UCSD-AML1 (cell line): ENCODE results near the gene ADORA1.

ENCODE experiments used
- DNase-seq: peaks from one replicate; lab custom pipeline; 2025; ENCODE audit not compliant: unreplicated experiment; lab: John Stamatoyannopoulos, UW

Gene ADORA1

DNA sequence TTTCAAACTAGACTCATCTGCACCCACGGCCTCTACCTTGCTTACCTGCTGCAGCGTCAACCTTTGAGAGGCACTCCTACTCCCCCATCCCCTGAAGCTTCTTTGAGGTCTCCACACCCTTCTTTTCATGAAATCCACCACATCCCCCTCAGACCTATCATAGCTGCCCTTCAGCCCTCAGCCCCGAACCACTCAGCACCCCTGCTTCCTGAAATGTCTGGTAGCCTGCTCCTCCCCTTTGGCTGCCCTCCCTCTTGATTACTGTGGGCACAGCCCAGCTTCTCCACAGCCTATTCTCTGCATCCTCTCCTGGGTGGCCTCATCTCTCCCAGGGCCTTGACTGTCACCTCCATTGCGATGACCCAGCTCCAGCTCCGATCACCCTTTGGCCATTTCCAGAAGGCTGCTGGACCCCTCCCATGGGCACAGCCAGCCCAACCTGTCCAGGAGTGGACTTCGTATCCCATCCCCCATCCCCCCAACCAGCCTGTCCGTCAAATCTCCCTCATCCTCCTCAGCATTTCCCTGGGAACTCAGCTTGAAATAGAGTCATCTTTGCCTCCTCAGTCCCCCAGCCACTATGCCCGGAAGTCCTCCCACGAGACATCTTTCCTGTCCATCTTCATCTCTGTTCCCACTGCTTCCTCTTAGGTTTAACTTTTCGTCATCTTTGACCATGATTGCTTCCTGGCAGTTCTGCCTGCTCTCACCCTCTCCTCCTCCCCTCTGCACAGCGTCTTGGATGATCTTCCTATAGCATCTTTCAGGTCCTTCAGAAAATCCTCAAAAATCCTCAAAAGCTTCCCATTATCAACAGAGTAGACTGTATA lies 6.1 kb upstream of the ADORA1 start:
- DNase-seq, result peak; percentile 56

DNA sequence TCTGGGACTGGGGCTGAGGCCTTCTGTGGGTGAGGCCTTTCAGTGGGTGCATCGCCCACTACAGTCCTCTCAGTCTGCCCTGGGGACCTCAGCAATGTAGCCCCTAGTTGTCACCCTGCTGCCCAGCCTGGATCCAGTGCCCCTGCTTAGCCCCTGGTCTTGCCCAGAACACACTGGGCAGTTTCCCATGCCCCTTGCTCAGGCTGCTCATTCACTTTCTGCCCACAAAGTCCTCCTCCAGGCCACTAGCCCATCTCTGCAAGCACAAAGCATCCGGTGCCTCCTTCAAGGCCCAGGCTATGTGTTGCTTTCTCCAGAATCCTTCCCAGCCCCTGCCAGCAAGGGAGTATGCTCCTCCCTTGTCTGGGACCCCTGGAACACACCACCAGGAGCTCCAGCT lies 5.4 kb upstream of the ADORA1 start:
- no peak for DNase-seq

DNA sequence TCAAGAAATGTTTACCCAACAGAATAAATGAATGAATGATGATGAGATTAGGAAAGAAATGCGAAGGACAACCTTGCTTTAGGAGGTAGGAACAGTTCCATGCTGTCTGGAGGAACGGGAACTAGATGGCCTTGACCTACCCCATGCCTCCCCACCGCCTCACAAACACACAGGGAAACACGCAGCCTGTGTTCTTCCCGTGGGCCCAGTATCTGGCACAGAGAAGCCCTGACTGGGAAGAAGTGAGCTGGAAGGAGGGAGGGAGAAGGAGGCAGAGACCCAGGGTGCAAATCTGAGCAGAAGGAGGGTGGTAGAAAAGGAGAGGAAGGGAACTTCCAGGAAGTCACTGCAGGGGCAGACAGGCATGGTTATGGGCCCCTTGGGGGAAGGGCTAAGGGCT lies 3.5 kb upstream of the ADORA1 start:
- DNase-seq, result no peak

DNA sequence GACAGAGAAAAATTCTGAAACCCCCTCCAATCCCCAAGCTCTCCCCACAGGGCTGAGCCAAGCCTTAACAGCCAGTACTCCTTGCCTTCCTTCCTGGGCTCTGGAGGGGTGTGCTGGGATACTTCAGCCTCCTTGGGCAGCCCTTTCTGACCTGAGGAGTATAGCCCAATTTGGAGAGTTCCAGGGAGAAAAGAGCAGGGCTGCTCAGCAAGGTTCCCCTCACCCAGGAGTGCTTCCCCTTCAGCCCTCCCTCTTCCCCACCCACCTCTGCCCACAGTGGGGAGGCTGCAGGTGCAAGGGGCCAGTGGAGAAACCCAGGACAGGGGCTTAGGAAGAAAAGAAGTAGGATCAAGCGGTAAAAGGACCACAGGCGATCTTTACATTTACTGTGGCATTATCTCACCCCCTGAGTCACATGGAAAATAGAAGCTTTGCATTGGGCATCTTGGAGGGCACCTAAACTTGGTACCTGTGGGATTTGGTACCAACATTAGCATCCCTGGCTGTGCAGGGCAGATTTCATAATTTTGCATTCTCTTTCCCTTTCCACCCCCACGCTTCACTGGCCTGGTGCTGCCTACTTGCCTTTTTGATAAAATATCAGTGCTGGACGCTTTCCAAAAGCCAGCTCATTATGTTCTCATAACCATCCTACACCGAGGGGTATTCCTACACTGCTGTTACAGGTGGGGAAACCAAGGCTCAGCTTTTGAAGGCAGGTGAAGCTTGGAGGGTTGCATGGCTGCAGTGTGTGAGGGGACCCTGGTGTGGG lies 2.8 kb upstream of the ADORA1 start:
- no peak for DNase-seq

DNA sequence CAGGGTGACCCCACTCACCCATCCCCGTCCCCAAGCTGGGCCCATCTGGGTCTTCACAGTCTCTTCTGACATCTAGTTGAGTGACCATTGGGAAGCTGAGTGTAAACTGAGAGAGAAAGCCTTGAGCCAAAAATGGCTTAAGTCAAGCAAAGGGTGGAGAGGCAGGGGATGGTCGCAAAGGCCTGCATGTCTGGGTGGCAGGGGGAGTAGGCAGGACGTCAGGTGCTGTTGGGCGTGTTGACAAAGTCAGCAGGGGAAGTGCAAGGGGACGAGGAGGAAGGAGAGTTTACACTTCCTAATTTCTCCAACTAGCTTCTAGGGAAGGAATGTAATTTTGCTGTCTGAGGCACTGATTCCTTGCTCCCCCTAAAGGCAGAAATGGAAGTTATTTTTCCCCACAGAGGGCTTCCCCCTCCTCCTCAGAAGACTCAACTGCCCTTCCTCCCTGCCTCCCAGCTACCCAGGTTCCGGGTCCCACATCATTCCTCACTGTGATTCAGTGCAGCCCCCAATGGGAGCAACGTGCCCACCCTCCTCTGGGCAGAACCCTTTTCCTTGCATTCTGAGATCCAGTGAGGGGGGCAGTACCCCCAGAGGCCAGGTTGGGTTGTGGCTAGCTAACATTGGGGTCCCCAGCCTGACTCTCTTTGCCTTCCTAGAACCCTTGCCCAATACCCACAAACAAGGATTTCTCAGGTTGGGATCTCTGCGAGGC lies 1.2 kb upstream of the ADORA1 start:
- no peak for DNase-seq

DNA sequence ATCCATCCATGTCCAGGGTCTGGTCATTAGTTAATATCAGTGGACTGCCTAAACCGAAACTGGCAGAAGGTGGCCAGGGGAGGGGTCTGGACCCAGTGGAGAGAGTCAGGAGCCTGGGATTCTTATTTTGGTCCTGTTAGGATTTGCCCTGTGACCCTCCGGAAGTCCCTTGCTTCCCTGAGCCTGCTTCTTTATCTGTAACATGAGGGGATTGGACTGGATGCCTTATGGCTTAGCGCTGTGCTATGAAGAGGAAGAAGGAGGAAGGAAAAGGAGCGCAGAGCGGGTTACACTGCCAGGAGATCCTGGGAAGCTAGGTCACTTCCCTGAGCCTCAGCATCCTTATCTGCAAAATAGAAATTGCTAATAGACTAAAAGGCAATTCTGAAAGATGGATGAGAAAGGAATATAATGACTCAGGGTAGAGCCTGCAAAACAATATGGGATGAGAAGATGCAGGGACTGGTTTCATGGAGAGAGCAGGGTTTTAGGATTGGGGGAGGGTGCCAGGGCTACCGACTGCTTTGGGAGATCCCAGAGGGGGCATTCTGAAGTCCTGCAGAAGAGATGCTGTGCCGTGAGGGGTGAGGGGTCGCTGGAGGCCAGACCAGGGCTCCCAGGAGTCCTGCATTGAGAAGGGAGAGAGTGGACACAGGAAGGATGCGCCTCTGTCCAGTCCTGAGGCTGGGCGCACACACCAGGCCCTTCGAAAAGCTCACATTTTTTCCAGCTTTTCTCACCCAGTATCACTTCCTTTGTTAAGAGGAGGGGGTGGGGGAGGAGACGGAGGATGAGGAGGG lies 460 bp upstream of the ADORA1 start:
- no peak for DNase-seq

DNA sequence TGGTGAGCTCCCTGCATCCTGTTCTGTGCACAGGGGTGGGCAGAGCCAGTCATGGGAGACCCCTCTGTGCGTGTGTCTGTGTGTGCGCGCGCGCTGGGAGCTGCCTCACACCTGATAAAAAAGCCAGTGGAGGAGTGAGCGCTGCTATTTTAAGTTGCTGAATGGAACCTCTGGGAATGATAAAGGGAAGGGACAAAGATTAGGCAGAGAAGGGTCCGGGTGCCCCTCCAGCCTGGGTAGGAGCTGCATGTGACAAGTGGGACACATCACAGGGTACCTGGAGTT lies 847 bp downstream of the ADORA1 start:
- no peak for DNase-seq

DNA sequence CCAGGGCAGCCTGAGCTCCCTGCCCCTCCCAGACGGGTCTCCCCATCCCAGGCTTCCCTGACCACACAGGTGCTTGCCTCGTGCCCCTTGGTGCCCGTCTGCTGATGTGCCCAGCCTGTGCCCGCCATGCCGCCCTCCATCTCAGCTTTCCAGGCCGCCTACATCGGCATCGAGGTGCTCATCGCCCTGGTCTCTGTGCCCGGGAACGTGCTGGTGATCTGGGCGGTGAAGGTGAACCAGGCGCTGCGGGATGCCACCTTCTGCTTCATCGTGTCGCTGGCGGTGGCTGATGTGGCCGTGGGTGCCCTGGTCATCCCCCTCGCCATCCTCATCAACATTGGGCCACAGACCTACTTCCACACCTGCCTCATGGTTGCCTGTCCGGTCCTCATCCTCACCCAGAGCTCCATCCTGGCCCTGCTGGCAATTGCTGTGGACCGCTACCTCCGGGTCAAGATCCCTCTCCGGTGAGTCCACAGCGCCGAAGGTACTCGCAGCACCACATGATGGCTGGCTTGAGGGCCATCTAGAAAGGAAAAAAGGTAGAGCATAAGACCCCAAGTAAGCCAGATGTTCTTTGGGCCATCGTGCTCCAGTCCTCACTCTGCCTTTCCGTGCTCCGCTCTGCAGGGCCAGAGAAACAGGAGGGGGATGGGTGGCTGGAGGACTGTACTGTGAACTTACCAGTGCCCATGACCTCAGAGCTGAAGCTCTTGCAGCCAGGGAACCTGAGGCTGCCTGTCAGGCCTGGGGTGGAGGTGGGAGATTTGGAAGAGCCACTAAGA lies 1.4 kb downstream of the ADORA1 start:
- no peak for DNase-seq

DNA sequence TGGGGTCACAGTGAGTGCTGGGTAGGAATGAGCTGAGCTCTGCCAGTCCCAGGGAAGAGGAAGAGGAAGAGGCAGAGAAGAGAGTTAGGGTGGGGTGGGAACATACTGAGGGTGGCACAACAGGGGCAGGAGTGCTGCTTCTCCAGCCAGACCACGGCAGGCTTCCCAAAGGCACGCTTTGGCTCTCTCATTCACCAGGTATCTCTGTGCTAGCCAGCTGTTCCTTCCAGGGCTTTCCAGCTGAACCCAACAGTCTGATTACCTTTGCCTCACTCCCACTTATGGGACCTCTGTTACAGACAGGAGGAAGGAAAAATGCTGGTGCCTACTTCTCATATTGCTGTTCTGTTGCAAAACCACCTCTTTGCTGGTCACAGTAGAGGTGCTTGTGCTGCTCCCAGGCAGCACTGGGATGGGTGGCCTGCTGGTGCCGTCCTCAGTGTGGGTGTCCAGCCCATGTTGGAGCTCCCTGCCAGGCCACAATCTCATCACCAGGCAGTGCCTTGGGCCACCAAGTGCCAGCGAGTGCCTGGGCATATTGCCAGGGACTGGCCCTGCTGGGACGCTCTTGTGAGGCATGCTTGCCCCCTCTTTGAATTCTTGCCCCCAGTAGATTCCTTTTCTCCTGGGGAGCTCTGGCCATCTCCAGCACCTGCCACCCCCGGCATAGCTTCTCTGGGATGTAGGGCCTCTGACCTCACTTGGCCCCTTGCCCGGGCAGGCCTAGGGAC lies 2.1 kb downstream of the ADORA1 start:
- DNase-seq, result no peak

DNA sequence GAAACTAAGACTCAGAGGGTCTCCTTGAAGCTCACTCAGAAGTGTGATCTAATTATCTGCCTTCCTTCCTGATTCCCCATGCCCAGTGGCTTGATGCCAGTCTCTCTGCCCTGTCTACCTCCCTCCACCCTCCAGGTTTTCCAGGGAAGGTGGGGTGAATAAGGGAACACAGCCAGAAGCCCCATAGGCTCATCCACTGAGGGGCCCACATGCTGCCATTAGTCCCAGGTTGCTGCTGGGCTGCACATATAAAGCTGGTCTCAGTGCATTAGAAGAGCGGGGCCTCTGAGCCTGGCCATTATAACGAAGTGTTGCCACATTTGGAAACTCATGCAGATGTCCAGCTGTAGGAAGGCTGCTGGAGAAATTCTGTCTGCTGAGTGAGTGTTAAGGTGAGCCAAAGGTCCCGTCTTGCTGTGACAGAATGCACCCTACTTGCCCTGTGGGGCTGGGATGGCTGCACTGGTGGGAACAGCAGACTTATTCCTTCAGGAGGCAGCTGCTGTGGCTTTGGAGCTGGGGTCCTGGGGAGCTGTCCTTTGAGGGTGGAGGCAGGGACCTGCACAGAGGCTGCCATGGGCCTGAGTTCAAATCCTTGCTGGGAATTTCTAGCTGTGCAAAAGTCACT lies 2.9 kb downstream of the ADORA1 start:
- DNase-seq, result no peak

DNA sequence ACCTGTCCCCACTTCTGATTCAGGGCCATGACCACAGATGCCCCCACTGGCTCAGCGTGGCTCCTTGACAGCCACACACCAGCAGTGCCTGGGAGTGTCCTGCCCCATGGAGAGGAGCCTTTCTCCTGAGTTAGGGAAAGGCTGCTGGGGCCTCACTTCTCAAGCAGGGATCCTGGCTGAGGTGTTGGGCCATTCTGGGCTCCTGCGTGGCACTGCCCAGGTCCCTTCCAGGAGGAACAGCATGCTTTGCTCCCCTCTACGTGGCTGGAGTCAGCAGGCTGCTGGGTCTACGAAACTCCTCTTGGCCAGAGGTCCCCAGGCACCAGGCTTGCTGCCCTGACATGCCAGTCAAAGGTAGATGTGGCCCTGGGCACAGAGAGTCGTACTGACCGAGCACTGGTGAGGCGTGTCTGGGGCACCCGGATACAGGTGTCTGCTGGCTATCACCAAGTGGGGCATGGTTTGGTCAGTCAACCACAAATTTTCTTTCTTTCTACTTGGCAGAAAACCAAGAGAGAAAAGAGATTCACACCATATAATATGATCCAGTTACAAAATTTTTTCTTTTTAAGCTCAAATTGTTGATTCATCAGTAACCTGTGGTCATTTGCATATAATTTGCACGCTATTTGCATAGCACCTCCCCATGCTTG lies 4.1 kb downstream of the ADORA1 start:
- no peak for DNase-seq

DNA sequence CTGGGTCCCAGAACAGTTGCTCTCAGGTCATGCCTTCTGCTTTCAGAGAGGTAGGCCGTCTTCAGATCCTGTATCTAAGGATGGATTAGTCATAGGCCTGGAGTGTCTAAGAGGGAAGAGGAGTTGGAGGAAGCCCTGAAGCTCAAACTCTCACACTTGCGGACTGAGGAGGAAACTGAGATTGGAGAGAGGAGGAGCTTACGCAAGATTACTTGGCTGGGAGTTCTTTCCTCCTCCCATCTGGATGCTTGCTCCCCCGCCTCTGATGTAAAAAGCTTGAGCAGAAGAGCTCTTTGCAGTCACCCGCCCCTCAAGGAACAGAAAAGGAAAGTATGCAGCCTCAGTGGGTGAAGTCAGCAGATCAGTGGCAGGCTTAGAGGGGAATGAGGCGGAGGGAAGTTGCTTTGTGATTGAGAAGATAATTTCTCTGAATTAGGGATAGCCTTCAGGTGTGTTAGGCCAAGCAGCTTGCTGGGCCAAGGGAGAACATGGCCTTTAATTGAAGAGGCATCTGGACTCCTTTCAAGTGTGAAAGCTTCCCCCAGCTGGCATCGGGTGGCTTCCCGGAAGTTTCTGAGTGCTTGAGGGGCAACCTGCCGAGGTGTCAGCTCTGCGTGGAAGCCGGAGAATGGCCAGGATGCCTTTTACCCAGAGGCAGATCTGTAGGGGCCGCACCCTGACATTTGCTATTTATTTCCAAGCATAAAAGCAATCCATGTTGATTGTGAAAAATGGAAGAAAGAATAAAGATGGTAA lies 6.6 kb downstream of the ADORA1 start:
- no peak for DNase-seq

DNA sequence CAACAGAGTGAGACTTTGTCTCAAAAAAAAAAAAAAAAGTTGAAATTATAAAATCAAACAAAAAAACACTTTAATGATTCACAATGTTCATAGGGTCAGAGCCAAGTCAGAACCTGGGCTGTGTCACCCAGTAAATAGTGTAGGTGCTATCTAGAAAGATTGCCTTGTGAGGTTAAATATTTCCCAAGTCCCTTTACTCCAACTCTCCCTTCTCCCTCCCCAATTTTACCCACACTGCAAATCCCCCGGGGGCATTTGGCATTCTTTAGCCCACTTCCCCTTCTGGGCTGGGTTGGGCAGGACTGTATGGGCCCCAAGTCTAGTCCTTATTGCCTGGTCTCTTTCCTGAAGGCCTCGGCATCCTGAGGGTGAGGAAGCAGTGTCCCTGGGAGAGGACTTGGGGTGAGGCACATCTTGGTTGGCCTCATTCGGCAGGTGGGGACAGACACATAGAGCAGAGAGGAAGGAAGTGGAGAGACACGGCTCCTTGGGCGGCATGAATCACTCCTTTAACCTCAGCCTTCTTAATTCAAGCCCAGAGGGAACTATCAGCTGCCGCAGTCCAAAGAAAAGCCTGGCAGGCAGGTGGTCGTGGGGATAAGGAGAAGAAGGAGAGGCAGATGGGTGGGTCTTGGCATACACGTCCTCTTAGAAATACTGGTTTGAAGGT lies 8.2 kb downstream of the ADORA1 start:
- no peak for DNase-seq

DNA sequence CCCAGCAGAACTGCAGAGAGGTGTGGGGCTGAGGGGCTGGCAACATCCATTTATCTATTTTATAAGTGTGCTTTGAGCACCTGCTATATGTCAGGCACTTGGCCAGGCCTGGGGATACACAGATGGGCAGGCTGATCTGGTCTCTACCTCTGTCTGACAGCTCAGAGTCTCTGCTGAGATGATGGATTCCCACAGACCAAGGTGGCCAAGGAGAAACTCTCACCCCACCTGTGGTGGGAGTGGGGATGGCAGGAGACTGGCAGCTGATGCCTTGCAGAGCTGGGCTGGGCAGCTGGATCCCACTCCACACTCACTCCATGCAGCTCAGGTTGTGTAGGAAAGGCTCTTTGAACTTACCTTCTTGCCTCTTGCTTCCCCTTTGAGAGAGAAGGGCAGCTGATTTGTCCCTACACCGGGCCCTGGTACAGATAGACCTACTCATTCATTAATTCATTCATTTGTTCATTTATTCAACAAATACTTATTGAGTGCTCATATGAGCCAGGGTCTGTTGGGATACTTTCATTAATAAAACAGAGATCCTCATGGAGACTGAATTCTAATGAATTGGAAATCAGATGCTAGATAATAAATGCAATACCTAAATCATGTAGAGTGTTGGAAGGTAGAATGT lies 9.0 kb downstream of the ADORA1 start:
- no peak for DNase-seq

DNA sequence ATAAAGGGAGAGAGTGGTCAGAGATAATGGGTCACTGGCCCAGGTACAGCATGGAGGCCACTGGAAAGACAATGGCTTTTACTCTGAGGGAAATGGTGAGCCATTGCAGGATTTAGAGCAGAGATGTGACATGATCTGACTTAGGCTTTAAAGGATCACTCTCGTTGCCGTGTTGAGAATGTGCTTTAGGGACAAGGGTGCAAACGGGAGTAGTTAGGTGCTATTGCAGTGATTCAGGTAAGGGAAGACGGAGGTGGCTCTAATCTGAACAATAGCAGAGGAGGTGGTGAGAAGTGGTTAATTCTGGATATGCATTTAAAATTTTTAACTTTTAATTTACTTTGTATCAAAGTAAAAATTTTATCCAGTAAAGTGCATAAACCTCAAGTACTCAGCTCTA lies 9.8 kb downstream of the ADORA1 start:
- DNase-seq, result no peak

DNA sequence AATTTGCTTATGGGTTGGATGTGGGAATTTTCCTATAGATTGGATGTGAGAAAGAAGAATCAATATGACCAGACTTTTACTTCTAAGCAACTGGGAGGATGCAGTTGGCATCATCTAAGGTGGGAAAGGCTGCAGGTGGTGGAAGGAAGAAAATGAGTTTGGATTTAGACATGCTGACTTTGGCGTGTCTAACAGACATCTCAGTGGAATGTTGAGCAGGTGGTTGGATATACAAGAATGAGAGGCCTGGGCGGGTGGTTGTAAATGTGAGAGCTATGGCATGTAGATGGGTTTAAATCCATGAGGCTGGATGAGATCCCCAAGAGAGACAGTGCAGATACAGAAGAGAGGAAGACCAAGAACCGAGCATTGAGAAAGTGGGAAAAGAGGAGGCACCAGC lies 10.5 kb downstream of the ADORA1 start:
- no peak for DNase-seq

DNA sequence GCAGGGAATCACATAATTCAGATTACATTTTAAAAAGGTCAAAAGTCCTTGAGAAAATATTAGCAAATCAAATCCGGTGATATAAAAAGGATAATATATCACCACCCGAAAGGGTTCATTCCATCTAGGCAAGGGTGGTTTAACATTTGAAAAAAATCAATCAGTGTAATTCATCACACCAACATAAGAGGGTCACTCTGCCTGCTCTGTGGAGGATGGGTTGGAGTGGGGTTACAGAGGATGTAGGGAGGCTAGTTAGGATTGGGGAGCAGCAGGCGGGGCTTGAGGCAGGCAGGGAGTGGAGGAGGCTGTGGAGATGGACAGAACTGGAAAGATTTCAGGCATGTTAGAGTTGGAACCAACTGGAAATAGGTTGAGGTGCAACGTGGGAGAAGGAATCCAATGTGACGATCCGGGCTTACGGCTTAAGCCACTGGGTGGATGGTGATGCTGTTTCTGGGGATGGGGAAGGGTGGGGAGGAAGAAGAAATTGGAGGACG lies 12.5 kb downstream of the ADORA1 start:
- DNase-seq, result no peak
